GM23338 (cell line): ENCODE measurements around the gene NCK2. TPM values are rescaled to one million over a fixed set of nuclear protein-coding genes. Genes with fewer than 3 reads are reported as not detected.

Experiments used
- ATAC-seq: fragments of 200-7000 bp; cut with Tn5 transposase; 3 replicates; pipeline ENCODE4 v1.9.1; 2020
- DNase-seq: peaks from one replicate; pipeline ENCODE4 v3.0.0-alpha.2; 2015; ENCODE audit warnings: low spot score
- H2AFZ ChIP-seq: fragments of 200-600 bp; sonication (generic); 2 replicates; pipeline ENCODE4 v1.8.0; 2016; ENCODE audit warnings: antibody characterized with exemption, mild to moderate bottlenecking, moderate library complexity
- H3F3A ChIP-seq: fragments of 200-600 bp; sonication (generic); replicated peaks from 2 replicates; pipeline ENCODE4 v1.8.0; 2017; ENCODE audit warnings: antibody characterized with exemption, mixed run types, low read depth
- H3K27ac ChIP-seq: fragments of 200-600 bp; sonication (generic); 2 replicates; pipeline ENCODE4 v1.6.1; 2016; ENCODE audit warnings: low read depth
- H3K27me3 ChIP-seq: fragments of 200-600 bp; sonication (generic); 2 replicates; pipeline ENCODE4 v1.8.0; 2016; ENCODE audit warnings: mild to moderate bottlenecking, mixed run types, moderate library complexity; ENCODE audit not compliant: insufficient read depth
- H3K36me3 ChIP-seq: fragments of 200-600 bp; sonication (generic); 2 replicates; pipeline ENCODE4 v1.8.0; 2016; ENCODE audit warnings: mild to moderate bottlenecking; ENCODE audit not compliant: insufficient read depth
- H3K4me1 ChIP-seq: fragments of 200-600 bp; sonication (generic); 2 replicates; pipeline ENCODE4 v1.8.0; 2016; ENCODE audit warnings: mild to moderate bottlenecking, moderate library complexity; ENCODE audit not compliant: insufficient read depth
- H3K4me2 ChIP-seq: fragments of 200-600 bp; sonication (generic); 2 replicates; pipeline ENCODE4 v1.7.1; 2017; ENCODE audit warnings: mixed run types
- H3K4me3 ChIP-seq: fragments of 200-600 bp; sonication (generic); 2 replicates; pipeline ENCODE4 v1.6.1; 2016; ENCODE audit warnings: mixed run types
- H3K79me2 ChIP-seq: fragments of 200-600 bp; sonication (generic); replicated peaks from 2 replicates; pipeline ENCODE4 v1.8.0; 2017; ENCODE audit warnings: mild to moderate bottlenecking; ENCODE audit not compliant: insufficient read depth
- H3K9me2 ChIP-seq: fragments of 200-600 bp; sonication (generic); 2 replicates; pipeline ENCODE4 v1.8.0; 2017; ENCODE audit not compliant: insufficient read depth
- H4K20me1 ChIP-seq: fragments of 200-600 bp; sonication (generic); replicated peaks from 2 replicates; pipeline ENCODE4 v1.8.0; 2017; ENCODE audit warnings: mild to moderate bottlenecking; ENCODE audit not compliant: insufficient read depth
- H3K27ac Mint-ChIP-seq: 2 replicates; pipeline ENCODE4 v1.8.0; 2020; ENCODE audit warnings: inconsistent platforms, mild to moderate bottlenecking, moderate library complexity, mixed read lengths
- H3K27me3 Mint-ChIP-seq: 3 replicates; pipeline ENCODE4 v1.8.0; 2022; ENCODE audit warnings: low read depth, mild to moderate bottlenecking, moderate library complexity, mixed read lengths, inconsistent platforms; ENCODE audit not compliant: insufficient read depth, poor library complexity
- H3K36me3 Mint-ChIP-seq: 3 replicates; pipeline ENCODE4 v1.8.0; 2021; ENCODE audit warnings: low read depth, mild to moderate bottlenecking, inconsistent platforms, moderate library complexity, mixed read lengths
- H3K4me1 Mint-ChIP-seq: 3 replicates; pipeline ENCODE4 v1.8.0; 2020; ENCODE audit warnings: mild to moderate bottlenecking, inconsistent platforms, mixed read lengths
- H3K4me3 Mint-ChIP-seq: 3 replicates; pipeline ENCODE4 v1.8.0; 2021; ENCODE audit warnings: moderate library complexity, mild to moderate bottlenecking, inconsistent platforms, mixed read lengths
- H3K9me3 Mint-ChIP-seq: 3 replicates; pipeline ENCODE4 v1.8.0; 2020; ENCODE audit warnings: moderate library complexity, mild to moderate bottlenecking, inconsistent platforms, mixed read lengths
- CREB1 ChIP-seq: fragments of 250-450 bp; sonication (Bioruptor Pico); IDR thresholded peaks from 2 replicates; pipeline ENCODE4 v1.5.0; 2020; ENCODE audit warnings: low read depth, mild to moderate bottlenecking, moderate library complexity
- EZH2 ChIP-seq: fragments of 200-600 bp; sonication (generic); IDR thresholded peaks from one replicate; pipeline ENCODE4 v1.8.0; 2017; ENCODE audit warnings: antibody characterized with exemption, mild to moderate bottlenecking, low read depth; ENCODE audit not compliant: unreplicated experiment
- EZH2phosphoT487 ChIP-seq: fragments of 200-600 bp; sonication (generic); IDR thresholded peaks from one replicate; pipeline ENCODE4 v1.8.1; 2018; ENCODE audit warnings: antibody characterized with exemption; ENCODE audit not compliant: unreplicated experiment
- JUNB ChIP-seq: IDR thresholded peaks from one replicate; pipeline ENCODE4 v1.6.1; 2016; ENCODE audit warnings: antibody characterized with exemption; ENCODE audit not compliant: unreplicated experiment
- NANOG ChIP-seq: IDR thresholded peaks from 2 replicates; pipeline ENCODE4 v1.6.1; 2016; ENCODE audit warnings: antibody characterized with exemption, borderline replicate concordance
- POLR2AphosphoS5 ChIP-seq: IDR thresholded peaks from 2 replicates; pipeline ENCODE4 v1.6.1; 2016; ENCODE audit warnings: antibody characterized with exemption, low read depth
- STAT1 ChIP-seq: IDR thresholded peaks from one replicate; pipeline ENCODE4 v1.6.1; 2016; ENCODE audit warnings: antibody characterized with exemption; ENCODE audit not compliant: unreplicated experiment
- ZNF114 ChIP-seq: fragments of 250-450 bp; sonication (Bioruptor Pico); IDR thresholded peaks from 2 replicates; pipeline ENCODE4 v1.5.0; 2020; ENCODE audit warnings: mild to moderate bottlenecking, moderate library complexity
- ZNF331 ChIP-seq: fragments of 250-450 bp; sonication (Bioruptor Pico); IDR thresholded peaks from 2 replicates; pipeline ENCODE4 v1.5.0; 2020; ENCODE audit warnings: low read depth, mild to moderate bottlenecking, moderate library complexity
- polyA plus RNA-seq: library from polyadenylated mRNA; unstranded; fragments of >200 nt; fragmentation: Nextera tagmentation; extraction: Ambion mirVana; gene quantifications from 2 replicates; pipeline ENCODE4 v1.2.1, GENCODE V29; 2016
- total RNA-seq: library from RNA; depleted of rRNA; stranded (reverse); fragments of >200 nt; shearing (Covaris generic); gene quantifications from 2 replicates; pipeline ENCODE4 v1.2.3, GENCODE V29; 2014
- TF ChIP-seq, protein P1 (sequence below): fragments of 250-450 bp; sonication (Bioruptor Pico); IDR thresholded peaks from 2 replicates; pipeline ENCODE4 v1.5.0; 2020; ENCODE audit warnings: mild to moderate bottlenecking, moderate library complexity
- TF ChIP-seq, protein P2 (sequence below): IDR thresholded peaks from 2 replicates; pipeline ENCODE4 v1.6.1; 2016; ENCODE audit warnings: antibody characterized with exemption
- TF ChIP-seq, protein P3 (sequence below): IDR thresholded peaks from one replicate; pipeline ENCODE4 v1.6.1; 2018; ENCODE audit warnings: antibody characterized with exemption; ENCODE audit not compliant: unreplicated experiment
- TF ChIP-seq, protein P4 (sequence below), 2 experiments: fragments of 200-600 bp in 1 of 2; sonication (generic) in 1 of 2; conservative IDR thresholded peaks; 2 replicates each; pipeline versions ENCODE4 v1.5.1 to v1.6.1; 2016 to 2017; ENCODE audit warnings: antibody characterized with exemption in 2 of 2, low read depth in 2 of 2, mild to moderate bottlenecking in 2 of 2, moderate library complexity in 1 of 2

Gene NCK2
- total and polyA plus RNA-seq, 2 experiments from 2014 or later, result 26.9 to 59.9 TPM

DNA sequence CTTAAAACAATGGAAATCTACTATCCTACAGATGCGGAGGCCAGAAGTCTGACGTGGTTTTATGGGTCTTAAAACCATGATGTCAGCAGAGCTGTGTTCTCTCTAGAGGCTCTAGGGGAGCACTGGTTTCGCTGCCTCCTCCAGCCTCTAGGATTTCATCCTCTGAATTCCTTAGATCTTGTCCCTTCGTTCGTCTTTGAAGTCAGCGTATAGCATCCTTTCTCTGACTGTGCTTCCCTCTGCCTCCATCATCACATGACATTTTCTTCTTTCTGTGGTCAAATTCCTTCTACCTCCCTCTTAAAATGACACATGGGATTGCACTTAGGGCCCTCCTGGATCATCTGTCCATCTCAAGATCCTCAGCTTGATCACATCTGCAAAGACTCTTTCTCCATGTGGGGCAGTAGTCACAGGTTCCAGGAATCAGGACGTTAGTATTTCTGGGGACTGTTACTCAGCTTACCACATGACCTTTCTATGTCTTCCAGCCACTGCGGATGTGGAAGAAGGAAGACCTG lies 22.7 kb upstream of the NCK2 start:
- H3K36me3 Mint-ChIP-seq, result peaks cover 4% of the 10 kb centered on the region; the same call in 1 of the 3 replicates
- no peak overlapping the region for H3K4me2 ChIP-seq

More for the DNA sequence above, 22.7 kb upstream of the NCK2 start:
- Mint-ChIP-seq H3K9me3 (peaks cover 5% of the 10 kb centered on the region; the same call in 1 of the 3 replicates), H3K4me1 (peaks cover 8% of the 10 kb centered on the region), H3K27ac (no peak overlapping the region), H3K4me3 (no peak overlapping the region), H3K27me3 (peaks cover 2% of the 10 kb centered on the region)
- Histone ChIP-seq H3K4me3 (no peak overlapping the region), H4K20me1 (no peaks in the 10 kb centered on the region), H3K9me2 (no peaks in the 10 kb centered on the region), H3K27me3 (no peaks in the 10 kb centered on the region), H3K27ac (no peak overlapping the region), H3K4me1 (no peaks in the 10 kb centered on the region), H3K36me3 (no peaks in the 10 kb centered on the region), H2AFZ (no peak overlapping the region), H3F3A (no peaks in the 10 kb centered on the region), H3K79me2 (no peaks in the 10 kb centered on the region)
- TF ChIP-seq CREB1 (no peak), ZNF114 (CRISPR knock-in tag) (no peak), POLR2AphosphoS5 (no peak), ZNF331 (CRISPR knock-in tag) (no peak), JUNB (no peak), STAT1 (no peak), EZH2 (no peak), NANOG (no peak), EZH2phosphoT487 (no peak)
- TF ChIP-seq, protein P1, sequence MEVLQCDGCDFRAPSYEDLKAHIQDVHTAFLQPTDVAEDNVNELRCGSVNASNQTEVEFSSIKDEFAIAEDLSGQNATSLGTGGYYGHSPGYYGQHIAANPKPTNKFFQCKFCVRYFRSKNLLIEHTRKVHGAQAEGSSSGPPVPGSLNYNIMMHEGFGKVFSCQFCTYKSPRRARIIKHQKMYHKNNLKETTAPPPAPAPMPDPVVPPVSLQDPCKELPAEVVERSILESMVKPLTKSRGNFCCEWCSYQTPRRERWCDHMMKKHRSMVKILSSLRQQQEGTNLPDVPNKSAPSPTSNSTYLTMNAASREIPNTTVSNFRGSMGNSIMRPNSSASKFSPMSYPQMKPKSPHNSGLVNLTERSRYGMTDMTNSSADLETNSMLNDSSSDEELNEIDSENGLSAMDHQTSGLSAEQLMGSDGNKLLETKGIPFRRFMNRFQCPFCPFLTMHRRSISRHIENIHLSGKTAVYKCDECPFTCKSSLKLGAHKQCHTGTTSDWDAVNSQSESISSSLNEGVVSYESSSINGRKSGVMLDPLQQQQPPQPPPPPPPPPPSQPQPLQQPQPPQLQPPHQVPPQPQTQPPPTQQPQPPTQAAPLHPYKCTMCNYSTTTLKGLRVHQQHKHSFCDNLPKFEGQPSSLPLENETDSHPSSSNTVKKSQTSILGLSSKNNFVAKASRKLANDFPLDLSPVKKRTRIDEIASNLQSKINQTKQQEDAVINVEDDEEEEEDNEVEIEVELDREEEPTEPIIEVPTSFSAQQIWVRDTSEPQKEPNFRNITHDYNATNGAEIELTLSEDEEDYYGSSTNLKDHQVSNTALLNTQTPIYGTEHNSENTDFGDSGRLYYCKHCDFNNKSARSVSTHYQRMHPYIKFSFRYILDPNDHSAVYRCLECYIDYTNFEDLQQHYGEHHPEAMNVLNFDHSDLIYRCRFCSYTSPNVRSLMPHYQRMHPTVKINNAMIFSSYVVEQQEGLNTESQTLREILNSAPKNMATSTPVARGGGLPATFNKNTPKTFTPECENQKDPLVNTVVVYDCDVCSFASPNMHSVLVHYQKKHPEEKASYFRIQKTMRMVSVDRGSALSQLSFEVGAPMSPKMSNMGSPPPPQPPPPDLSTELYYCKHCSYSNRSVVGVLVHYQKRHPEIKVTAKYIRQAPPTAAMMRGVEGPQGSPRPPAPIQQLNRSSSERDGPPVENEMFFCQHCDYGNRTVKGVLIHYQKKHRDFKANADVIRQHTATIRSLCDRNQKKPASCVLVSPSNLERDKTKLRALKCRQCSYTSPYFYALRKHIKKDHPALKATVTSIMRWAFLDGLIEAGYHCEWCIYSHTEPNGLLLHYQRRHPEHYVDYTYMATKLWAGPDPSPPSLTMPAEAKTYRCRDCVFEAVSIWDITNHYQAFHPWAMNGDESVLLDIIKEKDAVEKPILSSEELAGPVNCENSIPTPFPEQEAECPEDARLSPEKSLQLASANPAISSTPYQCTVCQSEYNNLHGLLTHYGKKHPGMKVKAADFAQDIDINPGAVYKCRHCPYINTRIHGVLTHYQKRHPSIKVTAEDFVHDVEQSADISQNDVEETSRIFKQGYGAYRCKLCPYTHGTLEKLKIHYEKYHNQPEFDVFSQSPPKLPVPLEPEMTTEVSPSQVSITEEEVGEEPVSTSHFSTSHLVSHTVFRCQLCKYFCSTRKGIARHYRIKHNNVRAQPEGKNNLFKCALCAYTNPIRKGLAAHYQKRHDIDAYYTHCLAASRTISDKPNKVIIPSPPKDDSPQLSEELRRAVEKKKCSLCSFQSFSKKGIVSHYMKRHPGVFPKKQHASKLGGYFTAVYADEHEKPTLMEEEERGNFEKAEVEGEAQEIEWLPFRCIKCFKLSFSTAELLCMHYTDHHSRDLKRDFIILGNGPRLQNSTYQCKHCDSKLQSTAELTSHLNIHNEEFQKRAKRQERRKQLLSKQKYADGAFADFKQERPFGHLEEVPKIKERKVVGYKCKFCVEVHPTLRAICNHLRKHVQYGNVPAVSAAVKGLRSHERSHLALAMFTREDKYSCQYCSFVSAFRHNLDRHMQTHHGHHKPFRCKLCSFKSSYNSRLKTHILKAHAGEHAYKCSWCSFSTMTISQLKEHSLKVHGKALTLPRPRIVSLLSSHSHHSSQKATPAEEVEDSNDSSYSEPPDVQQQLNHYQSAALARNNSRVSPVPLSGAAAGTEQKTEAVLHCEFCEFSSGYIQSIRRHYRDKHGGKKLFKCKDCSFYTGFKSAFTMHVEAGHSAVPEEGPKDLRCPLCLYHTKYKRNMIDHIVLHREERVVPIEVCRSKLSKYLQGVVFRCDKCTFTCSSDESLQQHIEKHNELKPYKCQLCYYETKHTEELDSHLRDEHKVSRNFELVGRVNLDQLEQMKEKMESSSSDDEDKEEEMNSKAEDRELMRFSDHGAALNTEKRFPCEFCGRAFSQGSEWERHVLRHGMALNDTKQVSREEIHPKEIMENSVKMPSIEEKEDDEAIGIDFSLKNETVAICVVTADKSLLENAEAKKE (CRISPR knock-in tag), result no peak
- TF ChIP-seq, protein P2, sequence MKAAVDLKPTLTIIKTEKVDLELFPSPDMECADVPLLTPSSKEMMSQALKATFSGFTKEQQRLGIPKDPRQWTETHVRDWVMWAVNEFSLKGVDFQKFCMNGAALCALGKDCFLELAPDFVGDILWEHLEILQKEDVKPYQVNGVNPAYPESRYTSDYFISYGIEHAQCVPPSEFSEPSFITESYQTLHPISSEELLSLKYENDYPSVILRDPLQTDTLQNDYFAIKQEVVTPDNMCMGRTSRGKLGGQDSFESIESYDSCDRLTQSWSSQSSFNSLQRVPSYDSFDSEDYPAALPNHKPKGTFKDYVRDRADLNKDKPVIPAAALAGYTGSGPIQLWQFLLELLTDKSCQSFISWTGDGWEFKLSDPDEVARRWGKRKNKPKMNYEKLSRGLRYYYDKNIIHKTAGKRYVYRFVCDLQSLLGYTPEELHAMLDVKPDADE, result no peak
- TF ChIP-seq, protein P3, sequence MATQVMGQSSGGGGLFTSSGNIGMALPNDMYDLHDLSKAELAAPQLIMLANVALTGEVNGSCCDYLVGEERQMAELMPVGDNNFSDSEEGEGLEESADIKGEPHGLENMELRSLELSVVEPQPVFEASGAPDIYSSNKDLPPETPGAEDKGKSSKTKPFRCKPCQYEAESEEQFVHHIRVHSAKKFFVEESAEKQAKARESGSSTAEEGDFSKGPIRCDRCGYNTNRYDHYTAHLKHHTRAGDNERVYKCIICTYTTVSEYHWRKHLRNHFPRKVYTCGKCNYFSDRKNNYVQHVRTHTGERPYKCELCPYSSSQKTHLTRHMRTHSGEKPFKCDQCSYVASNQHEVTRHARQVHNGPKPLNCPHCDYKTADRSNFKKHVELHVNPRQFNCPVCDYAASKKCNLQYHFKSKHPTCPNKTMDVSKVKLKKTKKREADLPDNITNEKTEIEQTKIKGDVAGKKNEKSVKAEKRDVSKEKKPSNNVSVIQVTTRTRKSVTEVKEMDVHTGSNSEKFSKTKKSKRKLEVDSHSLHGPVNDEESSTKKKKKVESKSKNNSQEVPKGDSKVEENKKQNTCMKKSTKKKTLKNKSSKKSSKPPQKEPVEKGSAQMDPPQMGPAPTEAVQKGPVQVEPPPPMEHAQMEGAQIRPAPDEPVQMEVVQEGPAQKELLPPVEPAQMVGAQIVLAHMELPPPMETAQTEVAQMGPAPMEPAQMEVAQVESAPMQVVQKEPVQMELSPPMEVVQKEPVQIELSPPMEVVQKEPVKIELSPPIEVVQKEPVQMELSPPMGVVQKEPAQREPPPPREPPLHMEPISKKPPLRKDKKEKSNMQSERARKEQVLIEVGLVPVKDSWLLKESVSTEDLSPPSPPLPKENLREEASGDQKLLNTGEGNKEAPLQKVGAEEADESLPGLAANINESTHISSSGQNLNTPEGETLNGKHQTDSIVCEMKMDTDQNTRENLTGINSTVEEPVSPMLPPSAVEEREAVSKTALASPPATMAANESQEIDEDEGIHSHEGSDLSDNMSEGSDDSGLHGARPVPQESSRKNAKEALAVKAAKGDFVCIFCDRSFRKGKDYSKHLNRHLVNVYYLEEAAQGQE, result no peak
- TF ChIP-seq, protein P4, sequence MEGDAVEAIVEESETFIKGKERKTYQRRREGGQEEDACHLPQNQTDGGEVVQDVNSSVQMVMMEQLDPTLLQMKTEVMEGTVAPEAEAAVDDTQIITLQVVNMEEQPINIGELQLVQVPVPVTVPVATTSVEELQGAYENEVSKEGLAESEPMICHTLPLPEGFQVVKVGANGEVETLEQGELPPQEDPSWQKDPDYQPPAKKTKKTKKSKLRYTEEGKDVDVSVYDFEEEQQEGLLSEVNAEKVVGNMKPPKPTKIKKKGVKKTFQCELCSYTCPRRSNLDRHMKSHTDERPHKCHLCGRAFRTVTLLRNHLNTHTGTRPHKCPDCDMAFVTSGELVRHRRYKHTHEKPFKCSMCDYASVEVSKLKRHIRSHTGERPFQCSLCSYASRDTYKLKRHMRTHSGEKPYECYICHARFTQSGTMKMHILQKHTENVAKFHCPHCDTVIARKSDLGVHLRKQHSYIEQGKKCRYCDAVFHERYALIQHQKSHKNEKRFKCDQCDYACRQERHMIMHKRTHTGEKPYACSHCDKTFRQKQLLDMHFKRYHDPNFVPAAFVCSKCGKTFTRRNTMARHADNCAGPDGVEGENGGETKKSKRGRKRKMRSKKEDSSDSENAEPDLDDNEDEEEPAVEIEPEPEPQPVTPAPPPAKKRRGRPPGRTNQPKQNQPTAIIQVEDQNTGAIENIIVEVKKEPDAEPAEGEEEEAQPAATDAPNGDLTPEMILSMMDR (conservative IDR thresholded peaks at IDR 0.05; ENCODE audit: low read depth in 2 of 2), result no peak
- no peak for ATAC-seq
- DNase-seq, result no peak
